GM19239 (cell line): ENCODE results near the gene PAK6.
A peak's percentile ranks its signal among the peaks of the same experiment; 100 is the strongest.

ENCODE experiments used
- DNase-seq: peaks from one replicate; pipeline ENCODE4 v3.0.0; 2011; ENCODE audit warnings: low spot score; ENCODE audit not compliant: insufficient read length
- FAIRE-seq: peaks from 2 replicates; lab custom pipeline; 2011; peaks lifted over from hg19 to GRCh38; lab: Jason Lieb, UNC

PAK6 gene

DNA sequence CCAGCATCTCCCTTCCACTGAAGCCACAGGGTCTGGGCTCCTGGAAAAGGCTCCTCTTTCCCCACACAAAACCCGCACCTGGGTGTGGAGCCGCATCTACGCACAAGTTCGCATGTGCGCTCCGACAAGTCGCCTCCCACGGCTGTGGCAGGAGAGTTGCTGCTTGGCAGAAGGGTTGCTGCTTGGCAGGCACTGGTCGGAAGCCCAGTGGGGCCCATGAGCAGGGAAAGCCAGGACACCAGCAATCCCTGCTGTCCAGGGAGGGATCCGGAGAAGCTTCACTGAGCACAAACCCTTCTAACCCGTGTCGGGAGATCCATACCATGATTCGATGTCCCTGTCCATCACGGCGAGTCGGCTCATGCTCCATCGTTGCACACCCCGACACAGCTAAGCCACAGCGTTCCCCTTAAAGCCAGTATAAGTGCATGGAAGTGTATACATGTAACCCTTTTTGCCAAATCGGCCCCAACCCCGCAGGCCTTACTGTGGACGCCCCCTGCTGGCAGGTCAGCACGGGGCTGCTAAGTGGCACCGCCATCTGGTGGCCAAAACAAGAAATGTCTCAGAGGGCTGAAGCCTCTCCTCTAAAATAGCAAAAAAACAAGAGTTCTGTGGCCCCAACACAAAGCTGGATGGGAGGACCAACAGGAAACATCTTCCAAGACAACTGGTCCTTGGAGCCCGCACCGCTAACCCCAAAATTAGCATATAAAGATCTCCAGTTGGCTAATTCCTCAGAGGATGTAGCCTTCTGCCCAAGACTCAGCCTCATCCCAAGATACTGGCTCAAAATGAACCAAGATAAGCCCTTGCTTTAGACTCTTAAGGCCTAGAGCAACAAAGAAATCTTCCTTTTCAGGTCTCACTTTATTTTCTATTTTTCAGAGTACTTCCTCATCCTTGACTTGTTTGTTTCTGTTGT is 35.7 kb downstream of the PAK6 start:
- peak; percentile 84 for FAIRE-seq
- DNase-seq: peak; percentile 79

- DNase-seq: no peak
- FAIRE-seq: no peak
These were observed 36.7 kb downstream of the PAK6 start for GRCh38 chr15:40275523-40275922.

- DNase-seq (no peak), FAIRE-seq (no peak)
These were observed 37.1 kb downstream of the PAK6 start for GRCh38 chr15:40275954-40276353.

DNA sequence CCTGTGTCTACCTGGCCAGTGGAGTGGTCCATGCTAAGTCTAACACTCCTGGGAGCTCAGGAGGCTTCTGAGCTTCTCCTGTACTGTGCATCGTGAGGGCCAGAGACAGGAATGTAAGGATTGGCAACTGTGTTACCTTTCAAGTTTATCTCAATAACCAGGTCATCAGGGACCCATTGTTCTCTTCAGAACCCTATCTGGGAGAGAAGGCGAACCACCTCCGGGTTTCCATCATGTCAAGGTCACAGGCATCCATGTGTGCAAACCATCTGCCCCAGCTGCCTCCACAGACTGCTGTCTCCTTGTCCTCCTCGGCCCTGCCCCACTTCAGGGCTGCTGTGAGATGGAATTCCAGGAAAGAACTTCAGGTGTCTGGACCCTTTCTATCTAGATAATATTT is 38.1 kb downstream of the PAK6 start:
- DNase-seq: no peak
- FAIRE-seq: no peak

- no peak for FAIRE-seq
These were observed 38.6 kb downstream of the PAK6 start for GRCh38 chr15:40277471-40277870.

GRCh38 chr15:40278026-40278425 is 39.2 kb downstream of the PAK6 start:
- no peak for DNase-seq
- FAIRE-seq: no peak

More at GRCh38 chr15:40277471-40277870, 38.6 kb downstream of the PAK6 start:
- no peak for DNase-seq

DNA sequence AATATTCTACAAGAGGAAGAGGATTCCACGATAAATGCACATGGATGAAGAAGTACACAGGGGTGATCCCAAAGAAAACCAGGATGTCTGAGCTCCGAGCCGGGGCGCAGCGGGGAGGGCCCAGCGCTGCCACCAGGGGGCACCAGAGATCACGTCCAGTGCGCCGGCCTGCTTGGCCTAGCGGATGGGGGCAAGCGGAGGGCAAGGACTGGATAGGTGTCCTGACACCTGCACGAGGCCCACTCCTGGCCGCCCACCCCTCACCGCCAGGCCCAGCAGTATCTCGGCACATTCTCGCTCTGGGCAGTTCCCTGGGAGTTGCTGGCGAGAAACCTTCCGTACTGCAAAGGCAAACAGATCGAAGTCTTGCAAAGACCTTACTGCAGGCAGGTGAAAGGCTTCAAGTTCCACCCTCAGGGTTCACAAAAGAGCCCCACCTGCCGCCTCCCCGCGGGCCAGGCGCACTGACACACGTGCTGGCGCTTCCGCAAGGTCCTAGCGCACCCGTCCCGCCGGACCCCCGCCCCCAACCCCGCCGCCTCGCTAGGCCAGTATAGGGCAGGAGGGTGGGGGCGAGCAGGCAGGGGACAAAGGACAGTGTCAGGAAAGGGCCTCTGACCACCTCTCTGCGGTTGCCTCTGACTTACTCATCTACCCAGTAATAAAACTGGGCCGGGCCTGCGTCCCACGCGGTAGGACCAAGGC is 40.7 kb downstream of the PAK6 start:
- FAIRE-seq: no peak
- peak; percentile 81 for DNase-seq

- FAIRE-seq (no peak), DNase-seq (no peak)
These were observed 41.6 kb downstream of the PAK6 start for GRCh38 chr15:40280260-40281056.

- DNase-seq (no peak), FAIRE-seq (no peak)
These were observed 42.4 kb downstream of the PAK6 start for GRCh38 chr15:40281057-40281800.

GRCh38 chr15:40281801-40282146 is 42.9 kb downstream of the PAK6 start:
- FAIRE-seq (no peak), DNase-seq (no peak)

GRCh38 chr15:40282147-40282868 is 43.4 kb downstream of the PAK6 start:
- FAIRE-seq: no peak
- DNase-seq: peak; percentile 66

GRCh38 chr15:40282869-40283614 is 44.2 kb downstream of the PAK6 start, which contains the start of gene ANKRD63:
TSS of gene ANKRD63 (minus strand) at chr15:40283064. CDS start at chr15:40282586, 478 bp downstream.
- DNase-seq: peak; percentile 59
- FAIRE-seq: no peak

DNA sequence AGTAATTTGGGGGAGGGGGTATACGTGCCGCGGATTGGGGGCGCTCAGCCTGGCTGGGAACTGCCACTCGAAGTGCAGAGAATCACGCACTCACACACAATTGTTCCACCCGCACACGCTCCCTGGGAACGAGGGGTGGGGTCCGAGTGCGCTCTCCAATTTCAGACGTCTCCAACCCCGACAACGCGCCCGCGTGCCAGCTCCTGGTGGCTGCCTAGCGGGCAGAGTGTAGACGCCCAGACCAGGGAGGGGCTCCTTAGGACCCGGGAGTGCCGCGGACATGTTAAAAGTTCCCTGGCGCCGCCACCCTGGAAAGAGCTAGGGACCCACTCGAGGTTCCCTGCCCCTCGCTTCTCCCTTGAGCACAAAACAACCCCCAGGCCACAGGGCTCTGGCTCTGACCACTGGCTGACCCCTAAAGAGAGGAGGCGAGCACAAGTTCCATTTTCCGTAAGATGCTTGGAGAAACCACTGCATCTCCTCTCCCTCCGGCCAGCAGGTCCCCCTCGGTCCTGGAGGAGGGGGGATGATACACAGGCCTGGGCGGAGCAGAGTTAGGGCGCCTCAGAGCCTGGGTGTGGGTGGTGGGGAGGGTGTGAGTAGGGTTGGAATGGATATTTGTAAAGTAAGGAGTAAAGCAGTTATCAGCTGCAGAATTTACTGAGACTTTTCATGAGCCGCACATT is 44.9 kb downstream of the PAK6 start:
- FAIRE-seq: no peak

DNA sequence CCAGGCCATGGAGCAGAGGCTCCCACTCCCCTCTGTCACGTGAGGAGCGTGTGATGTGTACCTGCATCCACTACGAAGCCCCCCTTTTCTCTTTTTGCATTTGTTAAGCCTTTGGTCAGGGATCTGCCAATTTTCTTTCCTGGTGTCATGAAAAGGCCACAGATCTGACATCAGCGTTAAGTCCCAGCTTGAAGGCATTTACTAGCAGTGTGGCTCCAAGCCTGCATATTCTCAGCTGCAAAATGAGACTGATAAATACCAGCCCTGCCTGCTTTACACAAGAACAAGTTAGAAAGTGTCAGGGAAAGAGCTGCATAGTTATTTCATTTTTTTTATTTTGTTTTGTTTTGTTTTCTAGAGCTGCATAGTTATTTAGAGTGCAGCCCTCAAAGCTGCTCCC is 46.3 kb downstream of the PAK6 start:
- no peak for DNase-seq
- FAIRE-seq: no peak

More for the DNA sequence above, 44.9 kb downstream of the PAK6 start:
- DNase-seq: no peak

DNA sequence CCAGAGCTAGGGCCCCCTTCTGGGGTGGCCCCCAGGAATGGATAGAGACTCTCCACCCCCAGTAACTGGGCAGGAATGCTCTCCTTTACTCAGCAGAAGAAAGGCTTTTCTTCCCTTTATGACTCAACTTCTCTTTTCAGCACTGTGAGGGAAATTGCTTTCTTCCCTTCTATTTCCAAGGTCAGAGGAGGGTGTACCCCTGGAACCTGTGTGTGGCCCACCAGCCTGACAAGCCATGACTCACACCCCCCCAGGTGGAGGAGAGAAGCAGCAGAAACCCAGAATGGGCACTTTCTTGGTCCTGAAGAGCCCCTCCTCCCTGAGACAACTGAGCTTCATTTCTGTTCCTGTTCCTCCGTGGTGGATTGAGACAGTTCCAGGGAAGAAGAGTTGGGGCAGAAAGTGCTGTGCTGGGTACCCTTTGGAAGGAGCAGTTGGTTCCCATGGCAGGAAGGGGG is 46.7 kb downstream of the PAK6 start:
- no peak for DNase-seq
- no peak for FAIRE-seq

- DNase-seq (no peak), FAIRE-seq (no peak)
These were observed 47.2 kb downstream of the PAK6 start for GRCh38 chr15:40286061-40286532.

DNA sequence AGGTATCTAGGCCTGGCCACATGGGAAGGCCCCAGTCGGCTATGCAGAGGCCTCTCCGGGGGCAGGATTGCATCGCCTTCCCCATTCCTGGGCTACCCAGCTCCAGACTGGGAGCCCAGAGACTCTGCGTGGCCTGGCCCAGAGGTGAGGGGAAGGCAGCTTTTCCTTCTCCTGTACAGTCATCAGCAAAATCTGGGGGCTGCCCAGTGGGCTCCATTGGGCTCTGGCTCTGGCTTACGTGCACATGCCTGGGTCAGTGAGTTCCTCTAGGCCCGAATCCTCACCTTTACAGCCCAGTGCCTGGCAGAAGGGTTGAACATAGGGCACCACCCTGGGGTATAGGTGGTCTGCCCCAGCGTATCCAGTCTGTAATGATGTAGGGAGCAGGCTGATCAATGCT is 47.9 kb downstream of the PAK6 start:
- no peak for DNase-seq
- no peak for FAIRE-seq

- FAIRE-seq (no peak), DNase-seq (no peak)
These were observed 48.6 kb downstream of the PAK6 start for GRCh38 chr15:40287505-40287904.
